WTC11 (cell line): Measurements from ENCODE around the gene WTAP. TPM values are rescaled to one million over a fixed set of nuclear protein-coding genes. Genes with fewer than 3 reads are reported as not detected.

Source experiments
- ATAC-seq: fragments of 200-7000 bp; cut with Tn5 transposase; 2 replicates; pipeline ENCODE4 v1.10.0; 2021; ENCODE audit warnings: mild to moderate bottlenecking, moderate library complexity
- CTCF ChIA-PET: fragments of 300-600 bp; sonication (Branson Sonifier 250); formaldehyde crosslinking; loops from one replicate; lab custom pipeline; 2021; ENCODE audit warnings: antibody characterized with exemption; lab: Charles Lee
- POLR2A ChIA-PET: fragments of 350-600 bp; sonication (Branson Sonifier 250); formaldehyde crosslinking; loops from one replicate; lab custom pipeline; 2021; ENCODE audit warnings: antibody characterized with exemption; lab: Charles Lee
- DNase-seq: peaks from one replicate; pipeline ENCODE4 v3.0.0; 2021; ENCODE audit warnings: low spot score
- H3K27ac Mint-ChIP-seq: 2 replicates; pipeline ENCODE4 v1.8.0; 2021; ENCODE audit warnings: mixed read lengths
- H3K27me3 Mint-ChIP-seq: 2 replicates; pipeline ENCODE4 v1.8.0; 2021; ENCODE audit warnings: low read depth, mild to moderate bottlenecking, moderate library complexity, mixed read lengths
- H3K36me3 Mint-ChIP-seq: 2 replicates; pipeline ENCODE4 v1.8.0; 2021; ENCODE audit warnings: mixed read lengths
- H3K4me1 Mint-ChIP-seq: 2 replicates; pipeline ENCODE4 v1.8.0; 2022; ENCODE audit warnings: mixed read lengths
- H3K4me3 Mint-ChIP-seq: 2 replicates; pipeline ENCODE4 v1.8.0; 2021; ENCODE audit warnings: mild to moderate bottlenecking, moderate library complexity, mixed read lengths
- H3K9me3 Mint-ChIP-seq: 2 replicates; pipeline ENCODE4 v1.8.0; 2021; ENCODE audit warnings: mixed read lengths
- ATF1 ChIP-seq: sonication (generic); formaldehyde crosslinking; IDR thresholded peaks from 2 replicates; pipeline ENCODE4 v1.8.1; 2023; ENCODE audit warnings: mild to moderate bottlenecking, moderate library complexity, missing genetic modification reagents
- ATF2 ChIP-seq: sonication (generic); formaldehyde crosslinking; IDR thresholded peaks from 2 replicates; pipeline ENCODE4 v1.8.1; 2022; ENCODE audit warnings: low read depth, missing genetic modification reagents, borderline replicate concordance
- ATF6 ChIP-seq: sonication (generic); formaldehyde crosslinking; IDR thresholded peaks from 2 replicates; pipeline ENCODE4 v1.8.1; 2023; ENCODE audit warnings: mild to moderate bottlenecking, missing genetic modification reagents
- CBFB ChIP-seq: sonication (generic); formaldehyde crosslinking; IDR thresholded peaks from 2 replicates; pipeline ENCODE4 v1.8.1; 2022; ENCODE audit warnings: mild to moderate bottlenecking, low read depth, missing genetic modification reagents
- ELF4 ChIP-seq: sonication (generic); formaldehyde crosslinking; IDR thresholded peaks from 2 replicates; pipeline ENCODE4 v1.8.1; 2022; ENCODE audit warnings: low read depth, mild to moderate bottlenecking, moderate library complexity, missing genetic modification reagents
- ERG ChIP-seq: fragments of 250-450 bp; sonication (Bioruptor Pico); IDR thresholded peaks from 2 replicates; pipeline ENCODE4 v1.8.0; 2021; ENCODE audit warnings: mild to moderate bottlenecking
- ETV6 ChIP-seq: sonication (generic); formaldehyde crosslinking; IDR thresholded peaks from 2 replicates; pipeline ENCODE4 v1.8.1; 2022; ENCODE audit warnings: mild to moderate bottlenecking, missing genetic modification reagents
- MYBL2 ChIP-seq: sonication (generic); formaldehyde crosslinking; IDR thresholded peaks from 2 replicates; pipeline ENCODE4 v1.8.1; 2023; ENCODE audit warnings: mild to moderate bottlenecking, moderate library complexity, missing genetic modification reagents
- NFATC4 ChIP-seq: fragments of 250-450 bp; sonication (Bioruptor Pico); IDR thresholded peaks from 2 replicates; pipeline ENCODE4 v1.9.0; 2021; ENCODE audit warnings: mild to moderate bottlenecking
- NR1H2 ChIP-seq: sonication (generic); formaldehyde crosslinking; IDR thresholded peaks from 2 replicates; pipeline ENCODE4 v1.9.0; 2021; ENCODE audit warnings: mild to moderate bottlenecking, moderate library complexity, missing genetic modification reagents
- OVOL2 ChIP-seq: fragments of 250-450 bp; sonication (Bioruptor Pico); IDR thresholded peaks from 2 replicates; pipeline ENCODE4 v1.9.0; 2021; ENCODE audit warnings: mild to moderate bottlenecking, borderline replicate concordance
- PRDM15 ChIP-seq: sonication (generic); formaldehyde crosslinking; IDR thresholded peaks from 2 replicates; pipeline ENCODE4 v1.8.0; 2022; ENCODE audit warnings: missing genetic modification reagents
- SOX15 ChIP-seq: fragments of 250-450 bp; sonication (Bioruptor Pico); IDR thresholded peaks from 2 replicates; pipeline ENCODE4 v1.9.0; 2021; ENCODE audit warnings: mild to moderate bottlenecking
- TEAD4 ChIP-seq: sonication (generic); formaldehyde crosslinking; IDR thresholded peaks from 2 replicates; pipeline ENCODE4 v1.8.0; 2022; ENCODE audit warnings: mild to moderate bottlenecking, missing genetic modification reagents
- TP53 ChIP-seq: sonication (generic); formaldehyde crosslinking; IDR thresholded peaks from 2 replicates; pipeline ENCODE4 v1.8.1; 2023; ENCODE audit warnings: mild to moderate bottlenecking, missing genetic modification reagents
- ZNF121 ChIP-seq: sonication (generic); formaldehyde crosslinking; IDR thresholded peaks from 2 replicates; pipeline ENCODE4 v1.8.0; 2023; ENCODE audit warnings: missing genetic modification reagents
- ZNF138 ChIP-seq: sonication (generic); formaldehyde crosslinking; conservative IDR thresholded peaks from 2 replicates; pipeline ENCODE4 v1.8.1; 2022; ENCODE audit warnings: mild to moderate bottlenecking, moderate library complexity, missing genetic modification reagents
- ZNF232 ChIP-seq: sonication (generic); formaldehyde crosslinking; IDR thresholded peaks from 2 replicates; pipeline ENCODE4 v1.8.0; 2022; ENCODE audit warnings: mild to moderate bottlenecking, missing genetic modification reagents
- total RNA-seq: library from RNA; stranded (reverse); gene quantifications from 3 replicates; pipeline ENCODE4 v1.2.3, GENCODE V29; 2021

The WTAP gene
- total RNA-seq, 1 experiment from 2014 or later: 88.8 TPM

- no peaks in the 10 kb centered on the region; the same call in 1 of the 2 replicates for H3K27me3 Mint-ChIP-seq
- H3K36me3 Mint-ChIP-seq: peaks cover 61% of the 10 kb centered on the region
Measured at GRCh38 chr6:159758031-159759001, 31.0 kb downstream of the WTAP start.

GRCh38 chr6:159759645-159760044, 32.3 kb downstream of the WTAP start:
- Mint-ChIP-seq H3K36me3 (peaks cover 56% of the 10 kb centered on the region), H3K9me3 (no peaks in the 10 kb centered on the region), H3K27me3 (no peaks in the 10 kb centered on the region; the same call in 1 of the 2 replicates)
- ATAC-seq (no peak), DNase-seq (no peak)
- no peak for TF ChIP-seq ATF2 (CRISPR knock-in tag)
- 0 out of 2 replicates have a peak, but pooled peaks have one; percentile 28 for TF ChIP-seq NFATC4 (CRISPR knock-in tag)
- TF ChIP-seq, all 79 proteins: peak for 1
- ChIA-PET POLR2A (interaction anchor here (0.7 to 2.2 kb wide), 3 partner anchors 29 to 33 kb away, joined by 3 to 10 read pairs (median 4); partner anchors contain the start of gene WTAP), CTCF (no interaction called here)
- Mint-ChIP-seq H3K4me3 (peak overlapping the region; percentile 2; the same call in 1 of the 2 replicates), H3K27ac (peak overlapping the region; percentile 85), H3K4me1 (peaks cover 32% of the 10 kb centered on the region)

More at GRCh38 chr6:159758031-159759001, 31.0 kb downstream of the WTAP start:
- POLR2A ChIA-PET: no interaction called here
- no peak overlapping the region for H3K4me3 Mint-ChIP-seq
- DNase-seq (no peak), ATAC-seq (no peak)
- TF ChIP-seq ZNF232 (no peak), MYBL2 (CRISPR knock-in tag) (no peak), ATF6 (CRISPR knock-in tag) (no peak), NR1H2 (CRISPR knock-in tag) (no peak), ATF1 (CRISPR knock-in tag) (no peak), OVOL2 (no peak), ELF4 (CRISPR knock-in tag) (no peak), ETV6 (CRISPR knock-in tag) (no peak), ZNF121 (CRISPR knock-in tag) (no peak), NFATC4 (CRISPR knock-in tag) (no peak), ZNF138 (CRISPR knock-in tag) (no peak), CBFB (CRISPR knock-in tag) (no peak), SOX15 (CRISPR knock-in tag) (no peak)
- CTCF ChIA-PET: interaction anchor here (0.5 to 0.7 kb wide), 2 partner anchors 66 to 1243 kb away, joined by 3 to 4 read pairs; no protein-coding TSS in a partner anchor
- peaks cover 31% of the 10 kb centered on the region for H3K4me1 Mint-ChIP-seq
- H3K27ac Mint-ChIP-seq: peak overlapping the region; percentile 95
- no peaks in the 10 kb centered on the region for H3K9me3 Mint-ChIP-seq

GRCh38 chr6:159760602-159761057, 33.3 kb downstream of the WTAP start:
- DNase-seq (peak; percentile 25), ATAC-seq (peak; percentile 41)
- H3K36me3 Mint-ChIP-seq: peaks cover 52% of the 10 kb centered on the region
- TF ChIP-seq ZNF138 (CRISPR knock-in tag) (no peak), PRDM15 (CRISPR knock-in tag) (no peak), ERG (CRISPR knock-in tag) (0 out of 2 replicates have a peak, but pooled peaks have one; percentile 27), ATF1 (CRISPR knock-in tag) (no peak), ATF6 (CRISPR knock-in tag) (no peak), TP53 (CRISPR knock-in tag) (no peak), TEAD4 (CRISPR knock-in tag) (peak; percentile 78; the same call in 1 of the 2 replicates)

More at GRCh38 chr6:159760602-159761057, 33.3 kb downstream of the WTAP start:
- ChIA-PET CTCF (no interaction called here), POLR2A (interaction anchor here (1.1 to 2.2 kb wide), 5 partner anchors 28 to 68 kb away, joined by 3 to 10 read pairs (median 5); partner anchors contain the start of genes MRPL18 and WTAP)
- Mint-ChIP-seq H3K4me3 (peak overlapping the region; percentile 79), H3K27ac (peak overlapping the region; percentile 96), H3K9me3 (no peaks in the 10 kb centered on the region), H3K4me1 (peaks cover 34% of the 10 kb centered on the region), H3K27me3 (no peaks in the 10 kb centered on the region; the same call in 1 of the 2 replicates)
